ENCODE measurements around the gene PIGC. TPM values are rescaled to one million over a fixed set of nuclear protein-coding genes. Genes with fewer than 3 reads are reported as not detected.

The PIGC gene
- total RNA-seq, 4 donors from 2014 or later = 19.4 to 23.4 (median 20.9) TPM

DNA sequence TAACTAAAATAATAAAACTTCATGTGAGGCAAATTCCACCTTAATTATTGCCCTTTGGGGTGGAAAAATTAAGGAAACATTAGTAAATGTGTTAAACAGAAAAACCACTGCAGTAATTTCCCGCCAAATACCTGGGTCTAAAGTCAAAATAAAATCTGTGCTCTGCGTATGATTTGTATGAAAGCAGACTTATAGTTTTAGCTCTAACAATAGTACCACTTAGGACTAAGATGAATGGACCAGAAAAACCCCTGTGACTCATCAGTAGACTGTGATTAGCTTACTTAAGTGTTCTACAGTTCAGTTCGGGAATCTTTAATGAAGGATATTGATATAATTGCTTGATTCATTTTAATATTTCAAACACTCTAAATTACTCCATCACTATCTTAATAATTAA is 46.6 kb downstream of the PIGC start:
- no peaks in the 10 kb centered on the region for H3K36me3 ChIP-seq

DNA sequence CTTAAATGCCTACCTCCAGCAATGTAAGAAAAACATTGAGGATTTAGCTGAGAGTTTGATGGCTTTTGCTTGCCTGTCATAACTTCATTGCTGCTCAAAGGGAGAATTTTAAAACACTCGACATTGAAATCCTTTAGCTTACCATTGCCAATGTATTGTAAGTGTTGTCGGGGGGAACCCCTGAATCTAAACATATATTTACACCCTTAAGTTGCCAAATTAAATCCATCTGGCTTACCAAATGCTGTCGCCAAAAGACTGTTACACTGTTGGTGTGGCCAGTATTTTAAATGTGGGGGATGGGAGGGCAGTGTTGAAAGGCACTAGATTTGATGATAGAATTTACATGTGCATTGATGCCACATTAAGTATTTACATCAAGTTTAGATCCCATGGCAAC is 48.3 kb downstream of the PIGC start:
- H3K27me3 ChIP-seq = no peaks in the 10 kb centered on the region
- no peaks in the 10 kb centered on the region for H3K36me3 ChIP-seq
- H3K9me3 ChIP-seq = no peaks in the 10 kb centered on the region
- H3K4me1 ChIP-seq = peaks cover 39 to 59% of the 10 kb centered on the region in 2 donors
- H3K4me3 ChIP-seq (replicated peaks in 1 of 3) = no peak overlapping the region
- intact Hi-C loops (cut with DNase I) = no loop called here
- H3K27ac ChIP-seq = peak overlapping the region in 2 of 3 donors; percentile 88 to 89
- no peak for DNase-seq
- 91 to 98% methylated on average over 3 of the region's 3 CpGs for WGBS, 2 donors
- TF ChIP-seq, protein P1, sequence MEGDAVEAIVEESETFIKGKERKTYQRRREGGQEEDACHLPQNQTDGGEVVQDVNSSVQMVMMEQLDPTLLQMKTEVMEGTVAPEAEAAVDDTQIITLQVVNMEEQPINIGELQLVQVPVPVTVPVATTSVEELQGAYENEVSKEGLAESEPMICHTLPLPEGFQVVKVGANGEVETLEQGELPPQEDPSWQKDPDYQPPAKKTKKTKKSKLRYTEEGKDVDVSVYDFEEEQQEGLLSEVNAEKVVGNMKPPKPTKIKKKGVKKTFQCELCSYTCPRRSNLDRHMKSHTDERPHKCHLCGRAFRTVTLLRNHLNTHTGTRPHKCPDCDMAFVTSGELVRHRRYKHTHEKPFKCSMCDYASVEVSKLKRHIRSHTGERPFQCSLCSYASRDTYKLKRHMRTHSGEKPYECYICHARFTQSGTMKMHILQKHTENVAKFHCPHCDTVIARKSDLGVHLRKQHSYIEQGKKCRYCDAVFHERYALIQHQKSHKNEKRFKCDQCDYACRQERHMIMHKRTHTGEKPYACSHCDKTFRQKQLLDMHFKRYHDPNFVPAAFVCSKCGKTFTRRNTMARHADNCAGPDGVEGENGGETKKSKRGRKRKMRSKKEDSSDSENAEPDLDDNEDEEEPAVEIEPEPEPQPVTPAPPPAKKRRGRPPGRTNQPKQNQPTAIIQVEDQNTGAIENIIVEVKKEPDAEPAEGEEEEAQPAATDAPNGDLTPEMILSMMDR (IDR thresholded peaks at IDR 0.05) = no peak
- no peak for TF ChIP-seq POLR2A (IDR thresholded peaks at IDR 0.05)

More for the DNA sequence above, 46.6 kb downstream of the PIGC start:
- H3K4me1 ChIP-seq = peaks cover 27 to 45% of the 10 kb centered on the region in 2 donors
- 70 to 87% methylated on average over 3 of the region's 3 CpGs for WGBS, 2 donors
- no peak for DNase-seq
- H3K27me3 ChIP-seq = no peaks in the 10 kb centered on the region
- H3K27ac ChIP-seq = peak overlapping the region in 1 of 3 donors; percentile 8
- TF ChIP-seq, protein P1 (IDR thresholded peaks at IDR 0.05) = no peak
- TF ChIP-seq POLR2A (IDR thresholded peaks at IDR 0.05) = no peak
- no peak overlapping the region for H3K4me3 ChIP-seq (replicated peaks in 1 of 3)
- intact Hi-C loops (cut with DNase I) = no loop called here
- H3K9me3 ChIP-seq = no peaks in the 10 kb centered on the region

DNA sequence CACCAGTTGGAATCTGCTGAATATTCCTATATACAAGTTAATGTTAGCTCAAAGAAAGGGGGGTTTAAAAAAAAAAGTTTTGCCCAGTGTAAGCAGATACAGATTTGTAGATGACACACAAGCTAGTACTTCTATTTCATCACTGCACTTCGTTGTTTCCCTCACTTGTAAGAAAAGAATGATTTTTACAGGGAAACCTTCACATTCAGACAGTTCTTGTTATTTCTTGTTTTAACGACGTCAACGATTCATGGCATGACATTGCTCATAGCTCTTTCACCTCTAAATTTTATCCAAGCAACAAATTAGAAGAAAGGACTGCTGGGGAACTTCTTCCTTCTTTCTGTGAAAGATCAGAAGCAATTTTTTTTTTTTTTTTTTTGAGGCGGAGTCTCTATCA is 49.1 kb downstream of the PIGC start:
- TF ChIP-seq, protein P1 (IDR thresholded peaks at IDR 0.05) = no peak
- no peak for TF ChIP-seq POLR2A (IDR thresholded peaks at IDR 0.05)
- 74 to 79% methylated on average over 5 of the region's 5 CpGs for WGBS, 2 donors
- H3K4me1 ChIP-seq = peaks cover 47 to 62% of the 10 kb centered on the region in 2 donors
- intact Hi-C loops (cut with DNase I) = no loop called here
- no peaks in the 10 kb centered on the region for H3K9me3 ChIP-seq
- H3K4me3 ChIP-seq (replicated peaks in 1 of 3) = no peak overlapping the region
- H3K27ac ChIP-seq = peak overlapping the region; percentile 88 to 90 (median 89)
- DNase-seq = no peak
- no peaks in the 10 kb centered on the region for H3K27me3 ChIP-seq
- no peaks in the 10 kb centered on the region for H3K36me3 ChIP-seq

DNA sequence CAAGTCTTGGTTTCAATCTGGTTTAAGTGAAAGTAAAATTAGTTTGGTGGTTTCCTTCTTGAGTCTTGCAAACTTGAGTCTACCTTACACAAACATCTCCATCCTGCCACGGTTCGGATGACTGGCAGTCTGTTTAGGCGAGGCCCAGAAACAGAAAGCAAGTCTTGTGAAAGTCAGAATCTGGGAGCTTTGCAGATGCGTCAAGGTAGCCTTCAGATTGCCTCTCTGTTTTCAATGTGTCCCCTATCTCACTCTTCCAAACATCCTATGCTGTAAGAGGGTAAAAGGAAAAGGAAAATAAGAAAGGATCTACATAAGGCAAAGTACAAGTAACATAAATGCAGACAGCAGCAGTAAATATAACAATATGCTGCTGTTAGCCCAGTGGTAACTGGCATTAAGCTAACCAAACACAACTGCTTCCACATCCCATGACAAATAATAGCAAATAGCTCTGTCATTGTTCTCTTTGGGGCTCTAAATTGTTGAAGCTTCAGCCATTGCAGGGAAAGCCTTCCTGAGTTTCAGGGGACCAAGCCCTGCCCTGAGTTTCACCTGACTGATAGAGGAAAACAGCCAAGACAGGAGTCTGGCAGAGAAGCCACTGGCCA is 49.6 kb downstream of the PIGC start:
- no peaks in the 10 kb centered on the region for H3K36me3 ChIP-seq
- H3K4me1 ChIP-seq = peaks cover 49 to 61% of the 10 kb centered on the region in 2 donors
- peak; percentile 78 to 83 for DNase-seq
- H3K27ac ChIP-seq = peak overlapping the region; percentile 88 to 90 (median 89)
- 13 to 26% methylated on average over 4 of the region's 4 CpGs for WGBS, 2 donors
- no peak overlapping the region for H3K4me3 ChIP-seq (replicated peaks in 1 of 3)
- intact Hi-C loops (cut with DNase I) = no loop called here
- TF ChIP-seq POLR2A (IDR thresholded peaks at IDR 0.05) = peak in 1 of 2 donors; percentile 23
- TF ChIP-seq, protein P1 (IDR thresholded peaks at IDR 0.05) = no peak
- H3K27me3 ChIP-seq = no peaks in the 10 kb centered on the region
- no peaks in the 10 kb centered on the region for H3K9me3 ChIP-seq

DNA sequence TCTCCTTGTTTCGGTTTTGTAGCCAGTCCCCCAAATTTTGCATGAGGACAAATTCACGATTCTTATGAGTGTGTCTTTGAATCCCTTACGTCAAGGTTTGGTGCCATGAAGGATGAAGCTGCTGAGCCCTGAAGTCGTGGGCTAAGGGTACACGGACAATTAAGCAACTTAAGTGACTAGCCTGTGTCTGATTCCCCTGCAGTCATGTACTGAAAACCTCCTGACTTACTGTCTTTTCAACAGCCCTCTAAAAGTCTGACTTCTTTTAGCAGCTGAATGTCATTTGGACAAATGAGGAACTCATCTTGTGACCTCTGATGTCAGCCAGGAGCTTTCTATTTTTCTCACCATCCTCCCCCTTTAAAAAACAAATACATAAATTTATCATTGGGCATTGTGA is 50.5 kb downstream of the PIGC start:
- no peak for DNase-seq
- Histone ChIP-seq H3K36me3 (no peaks in the 10 kb centered on the region), H3K27ac (peak overlapping the region; percentile 88 to 90 (median 89)), H3K27me3 (no peaks in the 10 kb centered on the region), H3K4me1 (peaks cover 41 to 53% of the 10 kb centered on the region in 2 donors), H3K9me3 (no peaks in the 10 kb centered on the region), H3K4me3 (replicated peaks in 1 of 3) (no peak overlapping the region)
- intact Hi-C loops (cut with DNase I) = no loop called here
- WGBS, 2 donors = 67 to 77% methylated on average over 5 of the region's 5 CpGs
- TF ChIP-seq POLR2A (IDR thresholded peaks at IDR 0.05) = no peak
- TF ChIP-seq, protein P1 (IDR thresholded peaks at IDR 0.05) = no peak

All from thyroid gland (tissue), 4 donors.